ENCODE measurements around the gene FLT1. TPM values are rescaled to one million over a fixed set of nuclear protein-coding genes. Genes with fewer than 3 reads are reported as not detected.

FLT1 gene
- total RNA-seq, 1 donor from 2014 or later, result 72.4 TPM

GRCh38 chr13:28385362-28385761 lies 109.6 kb downstream of the FLT1 start:
- ATAC-seq (no peak), DNase-seq (no peak)
- Histone ChIP-seq H3K36me3 (peaks cover 6% of the 10 kb centered on the region), H3K4me1 (no peaks in the 10 kb centered on the region), H3K4me3 (no peak overlapping the region), H3K9me3 (no peaks in the 10 kb centered on the region), H3K27ac (no peak overlapping the region), H3K27me3 (no peaks in the 10 kb centered on the region)
- no peak for TF ChIP-seq CTCF (IDR thresholded peaks at IDR 0.05)
- intact Hi-C loops (cut with DNase I), result no loop called here

GRCh38 chr13:28384789-28385188 lies 110.1 kb downstream of the FLT1 start:
- ATAC-seq, result no peak
- H3K4me1 ChIP-seq, result no peaks in the 10 kb centered on the region
- intact Hi-C loops (cut with DNase I), result no loop called here
- no peak for DNase-seq
- no peaks in the 10 kb centered on the region for H3K27me3 ChIP-seq
- H3K4me3 ChIP-seq, result no peak overlapping the region
- H3K9me3 ChIP-seq, result no peaks in the 10 kb centered on the region
- H3K27ac ChIP-seq, result no peak overlapping the region
- H3K36me3 ChIP-seq, result peaks cover 6% of the 10 kb centered on the region
- TF ChIP-seq CTCF (IDR thresholded peaks at IDR 0.05), result no peak

DNA sequence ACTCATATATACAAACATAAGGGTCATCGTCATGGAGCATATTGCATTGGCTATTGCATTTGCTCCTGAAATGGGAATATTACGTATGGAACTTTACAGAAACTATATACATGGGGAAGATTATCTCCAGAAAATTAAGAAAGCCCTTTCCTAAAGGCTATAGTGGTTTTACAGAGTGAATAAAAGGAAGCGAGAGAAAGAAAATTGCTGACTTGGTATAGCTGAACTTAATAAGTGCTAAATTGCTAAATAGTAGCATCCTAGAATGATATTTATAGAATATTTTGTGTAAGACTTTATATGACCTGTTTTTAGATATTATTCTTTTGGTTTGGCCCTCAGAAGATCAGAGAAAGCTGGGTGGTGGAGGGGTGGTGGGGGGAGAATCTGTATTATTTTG lies 114.6 kb downstream of the FLT1 start:
- intact Hi-C loops (cut with DNase I), result no loop called here
- no peak for ATAC-seq
- Histone ChIP-seq H3K9me3 (no peaks in the 10 kb centered on the region), H3K4me3 (no peak overlapping the region), H3K27me3 (no peaks in the 10 kb centered on the region), H3K36me3 (no peaks in the 10 kb centered on the region), H3K4me1 (peaks cover 11% of the 10 kb centered on the region), H3K27ac (no peak overlapping the region)
- no peak for DNase-seq
- TF ChIP-seq CTCF (IDR thresholded peaks at IDR 0.05), result no peak

- Histone ChIP-seq H3K27ac (no peak overlapping the region), H3K4me1 (peaks cover 11% of the 10 kb centered on the region), H3K4me3 (no peak overlapping the region), H3K27me3 (no peaks in the 10 kb centered on the region), H3K36me3 (no peaks in the 10 kb centered on the region), H3K9me3 (no peaks in the 10 kb centered on the region)
- DNase-seq (no peak), ATAC-seq (no peak)
- no peak for TF ChIP-seq CTCF (IDR thresholded peaks at IDR 0.05)
- intact Hi-C loops (cut with DNase I), result no loop called here
Observed at GRCh38 chr13:28379371-28380083, 115.4 kb downstream of the FLT1 start.

- ATAC-seq, result peak; percentile 62
- no peak for DNase-seq
- no peaks in the 10 kb centered on the region for H3K36me3 ChIP-seq
- H3K27me3 ChIP-seq, result no peaks in the 10 kb centered on the region
- no peaks in the 10 kb centered on the region for H3K9me3 ChIP-seq
- intact Hi-C loops (cut with DNase I), result no loop called here
- H3K4me1 ChIP-seq, result peaks cover 11% of the 10 kb centered on the region
- H3K4me3 ChIP-seq, result no peak overlapping the region
- no peak overlapping the region for H3K27ac ChIP-seq
- no peak for TF ChIP-seq CTCF (IDR thresholded peaks at IDR 0.05)
Observed at GRCh38 chr13:28376604-28377003, 118.3 kb downstream of the FLT1 start.
